ENCODE measurements around the gene NBEA. TPM values are rescaled to one million over a fixed set of nuclear protein-coding genes. Genes with fewer than 3 reads are reported as not detected.

Gene NBEA
- total RNA-seq, 1 experiment from 2014 or later, result 3.3 TPM

- CTCF ChIA-PET, result no interaction called here
- H3K9me3 ChIP-seq (ENCODE audit: control insufficient read depth, insufficient read depth, low read depth, low read length), result no peaks in the 10 kb centered on the region
- no peak overlapping the region for H3K4me3 ChIP-seq (ENCODE audit: low read depth in 2 of 2, low read length in 2 of 2)
- intact Hi-C loops (cut with micrococcal nuclease; ENCODE audit: unreplicated experiment), result no loop called here
- no peak overlapping the region for H3K27ac ChIP-seq (ENCODE audit: low read length)
- TF ChIP-seq SIN3A (IDR thresholded peaks at IDR 0.05; ENCODE audit: borderline replicate concordance, insufficient read depth, low read depth, low read length) (no peak), POLR2AphosphoS5 (IDR thresholded peaks at IDR 0.05; ENCODE audit: low read depth, low read length) (no peak), TCF7L2 (IDR thresholded peaks at IDR 0.05; ENCODE audit: low read depth, low read length) (no peak)
- TF ChIP-seq, protein P1, sequence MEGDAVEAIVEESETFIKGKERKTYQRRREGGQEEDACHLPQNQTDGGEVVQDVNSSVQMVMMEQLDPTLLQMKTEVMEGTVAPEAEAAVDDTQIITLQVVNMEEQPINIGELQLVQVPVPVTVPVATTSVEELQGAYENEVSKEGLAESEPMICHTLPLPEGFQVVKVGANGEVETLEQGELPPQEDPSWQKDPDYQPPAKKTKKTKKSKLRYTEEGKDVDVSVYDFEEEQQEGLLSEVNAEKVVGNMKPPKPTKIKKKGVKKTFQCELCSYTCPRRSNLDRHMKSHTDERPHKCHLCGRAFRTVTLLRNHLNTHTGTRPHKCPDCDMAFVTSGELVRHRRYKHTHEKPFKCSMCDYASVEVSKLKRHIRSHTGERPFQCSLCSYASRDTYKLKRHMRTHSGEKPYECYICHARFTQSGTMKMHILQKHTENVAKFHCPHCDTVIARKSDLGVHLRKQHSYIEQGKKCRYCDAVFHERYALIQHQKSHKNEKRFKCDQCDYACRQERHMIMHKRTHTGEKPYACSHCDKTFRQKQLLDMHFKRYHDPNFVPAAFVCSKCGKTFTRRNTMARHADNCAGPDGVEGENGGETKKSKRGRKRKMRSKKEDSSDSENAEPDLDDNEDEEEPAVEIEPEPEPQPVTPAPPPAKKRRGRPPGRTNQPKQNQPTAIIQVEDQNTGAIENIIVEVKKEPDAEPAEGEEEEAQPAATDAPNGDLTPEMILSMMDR (IDR thresholded peaks at IDR 0.05), result no peak
- TF ChIP-seq, protein P2, sequence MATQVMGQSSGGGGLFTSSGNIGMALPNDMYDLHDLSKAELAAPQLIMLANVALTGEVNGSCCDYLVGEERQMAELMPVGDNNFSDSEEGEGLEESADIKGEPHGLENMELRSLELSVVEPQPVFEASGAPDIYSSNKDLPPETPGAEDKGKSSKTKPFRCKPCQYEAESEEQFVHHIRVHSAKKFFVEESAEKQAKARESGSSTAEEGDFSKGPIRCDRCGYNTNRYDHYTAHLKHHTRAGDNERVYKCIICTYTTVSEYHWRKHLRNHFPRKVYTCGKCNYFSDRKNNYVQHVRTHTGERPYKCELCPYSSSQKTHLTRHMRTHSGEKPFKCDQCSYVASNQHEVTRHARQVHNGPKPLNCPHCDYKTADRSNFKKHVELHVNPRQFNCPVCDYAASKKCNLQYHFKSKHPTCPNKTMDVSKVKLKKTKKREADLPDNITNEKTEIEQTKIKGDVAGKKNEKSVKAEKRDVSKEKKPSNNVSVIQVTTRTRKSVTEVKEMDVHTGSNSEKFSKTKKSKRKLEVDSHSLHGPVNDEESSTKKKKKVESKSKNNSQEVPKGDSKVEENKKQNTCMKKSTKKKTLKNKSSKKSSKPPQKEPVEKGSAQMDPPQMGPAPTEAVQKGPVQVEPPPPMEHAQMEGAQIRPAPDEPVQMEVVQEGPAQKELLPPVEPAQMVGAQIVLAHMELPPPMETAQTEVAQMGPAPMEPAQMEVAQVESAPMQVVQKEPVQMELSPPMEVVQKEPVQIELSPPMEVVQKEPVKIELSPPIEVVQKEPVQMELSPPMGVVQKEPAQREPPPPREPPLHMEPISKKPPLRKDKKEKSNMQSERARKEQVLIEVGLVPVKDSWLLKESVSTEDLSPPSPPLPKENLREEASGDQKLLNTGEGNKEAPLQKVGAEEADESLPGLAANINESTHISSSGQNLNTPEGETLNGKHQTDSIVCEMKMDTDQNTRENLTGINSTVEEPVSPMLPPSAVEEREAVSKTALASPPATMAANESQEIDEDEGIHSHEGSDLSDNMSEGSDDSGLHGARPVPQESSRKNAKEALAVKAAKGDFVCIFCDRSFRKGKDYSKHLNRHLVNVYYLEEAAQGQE (IDR thresholded peaks at IDR 0.05; ENCODE audit: insufficient read depth in 1 of 2, low read depth in 2 of 2, low read length in 1 of 2), result no peak
- BruUV-seq (replicated peaks), result no TSS peak
- no peaks in the 10 kb centered on the region for H3K27me3 ChIP-seq (ENCODE audit: control insufficient read depth, insufficient read depth, low read length)
- POLR2A ChIA-PET, result no interaction called here
- H3K4me1 ChIP-seq (ENCODE audit: control insufficient read depth, insufficient read depth, low read length), result no peaks in the 10 kb centered on the region
- in situ Hi-C loops (cut with HindIII; ENCODE audit: low pct_unique_long_range_greater_than_20kb, low sequenced_read_pairs), result no loop called here
- DNase-seq (ENCODE audit: low read depth, low spot score) (no peak), ATAC-seq (no peak)
- H3K36me3 ChIP-seq (ENCODE audit: control insufficient read depth, insufficient read depth, low read length), result no peaks in the 10 kb centered on the region
Observed at GRCh38 chr13:35160896-35161295, 218.8 kb downstream of the NBEA start.

- no peak overlapping the region for H3K4me3 ChIP-seq (ENCODE audit: low read depth in 2 of 2, low read length in 2 of 2)
- CTCF ChIA-PET, result no interaction called here
- no peaks in the 10 kb centered on the region for H3K27me3 ChIP-seq (ENCODE audit: control insufficient read depth, insufficient read depth, low read length)
- no peak overlapping the region for H3K27ac ChIP-seq (ENCODE audit: low read length)
- ATAC-seq (no peak), DNase-seq (ENCODE audit: low read depth, low spot score) (no peak)
- in situ Hi-C loops (cut with HindIII; ENCODE audit: low pct_unique_long_range_greater_than_20kb, low sequenced_read_pairs) (no loop called here), intact Hi-C loops (cut with micrococcal nuclease; ENCODE audit: unreplicated experiment) (no loop called here)
- no peaks in the 10 kb centered on the region for H3K36me3 ChIP-seq (ENCODE audit: control insufficient read depth, insufficient read depth, low read length)
- no peaks in the 10 kb centered on the region for H3K9me3 ChIP-seq (ENCODE audit: control insufficient read depth, insufficient read depth, low read depth, low read length)
- no TSS peak for BruUV-seq (replicated peaks)
- POLR2A ChIA-PET, result no interaction called here
- no peaks in the 10 kb centered on the region for H3K4me1 ChIP-seq (ENCODE audit: control insufficient read depth, insufficient read depth, low read length)
- TF ChIP-seq SIN3A (IDR thresholded peaks at IDR 0.05; ENCODE audit: borderline replicate concordance, insufficient read depth, low read depth, low read length), result no peak
- TF ChIP-seq, protein P2 (IDR thresholded peaks at IDR 0.05; ENCODE audit: insufficient read depth in 1 of 2, low read depth in 2 of 2, low read length in 1 of 2), result no peak
- TF ChIP-seq TCF7L2 (IDR thresholded peaks at IDR 0.05; ENCODE audit: low read depth, low read length), result no peak
- TF ChIP-seq, protein P1 (IDR thresholded peaks at IDR 0.05), result no peak
- TF ChIP-seq POLR2AphosphoS5 (IDR thresholded peaks at IDR 0.05; ENCODE audit: low read depth, low read length), result no peak
Observed at GRCh38 chr13:35162420-35162819, 220.3 kb downstream of the NBEA start.
